ENCODE results near the gene RILPL1. TPM values are rescaled to one million over a fixed set of nuclear protein-coding genes. Genes with fewer than 3 reads are reported as not detected.

The RILPL1 gene
- total and polyA plus RNA-seq, 2 experiments from 2014 or later, result 2.9 to 29.8 TPM

DNA sequence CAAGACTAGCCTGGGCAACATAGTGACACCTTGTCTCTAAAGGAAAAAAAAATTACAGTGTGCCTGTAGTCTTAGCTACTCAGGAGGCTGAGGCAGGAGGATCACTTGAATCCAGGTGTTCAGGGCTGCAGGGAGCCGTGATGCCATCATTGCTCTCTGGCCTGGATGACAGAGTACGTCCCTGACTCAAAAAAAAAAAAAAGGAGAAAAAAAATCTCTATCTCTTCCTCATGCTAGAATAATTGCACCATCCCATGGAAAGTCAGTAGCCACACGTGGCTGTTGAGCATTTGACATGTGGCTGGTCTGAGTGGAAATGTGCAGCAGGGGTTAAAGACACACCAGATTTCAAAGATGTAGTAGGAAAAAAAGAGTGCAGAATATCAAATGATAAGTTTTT, 3.8 kb downstream of the RILPL1 start:
- Histone ChIP-seq H3K9me3 (ENCODE audit: low read depth) (no peaks in the 10 kb centered on the region), H3F3A (ENCODE audit: insufficient read depth) (no peaks in the 10 kb centered on the region; the same call in 1 of the 2 replicates), H3K9me2 (ENCODE audit: insufficient read depth) (no peaks in the 10 kb centered on the region), H3K9ac (no peak overlapping the region), H3K27me3 (replicated peaks; ENCODE audit: insufficient read depth) (no peaks in the 10 kb centered on the region), H2AFZ (no peak overlapping the region), H4K20me1 (ENCODE audit: insufficient read depth) (no peaks in the 10 kb centered on the region), H3K4me3 (no peak overlapping the region), H3K4me1 (ENCODE audit: insufficient read depth) (peaks cover 14% of the 10 kb centered on the region; the same call in 1 of the 2 replicates), H3K4me2 (ENCODE audit: unreplicated experiment) (no peak overlapping the region), H3K27ac (no peak overlapping the region), H3K79me2 (ENCODE audit: insufficient read depth) (peaks cover 74% of the 10 kb centered on the region), H3K36me3 (ENCODE audit: low read depth) (no peaks in the 10 kb centered on the region)
- in situ Hi-C loops (cut with MboI), result no loop called here
- peak; percentile 6 for DNase-seq
- 63 to 80% methylated on average over 3 of the region's 3 CpGs for WGBS, 2 experiments (ENCODE audit: low coverage in 1 of 2, low lambda C conversion rate in 2 of 2, missing lambda C conversion rate in 2 of 2)
- no peak for TF ChIP-seq EZH2phosphoT487 (IDR thresholded peaks at IDR 0.05; ENCODE audit: insufficient read depth, low read depth)
- no peak for TF ChIP-seq EZH2 (IDR thresholded peaks at IDR 0.05; ENCODE audit: insufficient read depth, poor library complexity, severe bottlenecking)

DNA sequence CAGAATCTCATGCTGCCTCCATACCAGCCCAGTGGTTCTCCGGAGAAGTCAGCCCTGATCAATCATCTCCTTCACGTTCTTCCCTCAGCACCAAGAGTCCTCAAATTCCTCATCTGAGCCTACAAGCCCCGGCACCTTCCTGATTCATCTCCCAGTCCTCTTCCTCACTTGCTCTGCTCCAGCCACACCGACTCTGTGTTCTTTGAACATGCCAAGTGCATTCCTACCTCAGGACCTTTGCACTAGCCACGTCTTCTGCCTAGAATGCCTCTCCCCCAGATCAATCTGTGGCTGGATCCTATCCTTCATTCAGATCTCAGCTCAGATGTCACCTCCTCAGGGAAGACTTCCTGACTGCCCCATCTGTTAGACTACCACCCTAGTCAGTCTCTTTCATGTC, 4.7 kb downstream of the RILPL1 start:
- in situ Hi-C loops (cut with MboI), result no loop called here
- no peak overlapping the region for H3K27ac ChIP-seq
- no peaks in the 10 kb centered on the region for H3K9me3 ChIP-seq (ENCODE audit: low read depth)
- no peaks in the 10 kb centered on the region for H3K36me3 ChIP-seq (ENCODE audit: low read depth)
- TF ChIP-seq EZH2phosphoT487 (IDR thresholded peaks at IDR 0.05; ENCODE audit: insufficient read depth, low read depth) (no peak), EZH2 (IDR thresholded peaks at IDR 0.05; ENCODE audit: insufficient read depth, poor library complexity, severe bottlenecking) (no peak)
- no peaks in the 10 kb centered on the region for H3K9me2 ChIP-seq (ENCODE audit: insufficient read depth)
- no peaks in the 10 kb centered on the region for H4K20me1 ChIP-seq (ENCODE audit: insufficient read depth)
- H2AFZ ChIP-seq, result no peak overlapping the region
- DNase-seq, result no peak
- no peak overlapping the region for H3K9ac ChIP-seq
- H3K4me2 ChIP-seq (ENCODE audit: unreplicated experiment), result no peak overlapping the region
- H3F3A ChIP-seq (ENCODE audit: insufficient read depth), result no peaks in the 10 kb centered on the region; the same call in 1 of the 2 replicates
- peaks cover 82% of the 10 kb centered on the region for H3K79me2 ChIP-seq (ENCODE audit: insufficient read depth)
- WGBS, 2 experiments (ENCODE audit: low coverage in 1 of 2, low lambda C conversion rate in 2 of 2, missing lambda C conversion rate in 2 of 2), result 97 to 98% methylated on average over 5 of the region's 5 CpGs
- H3K27me3 ChIP-seq (replicated peaks; ENCODE audit: insufficient read depth), result no peaks in the 10 kb centered on the region
- H3K4me3 ChIP-seq, result no peak overlapping the region
- H3K4me1 ChIP-seq (ENCODE audit: insufficient read depth), result peaks cover 14% of the 10 kb centered on the region; the same call in 1 of the 2 replicates

DNA sequence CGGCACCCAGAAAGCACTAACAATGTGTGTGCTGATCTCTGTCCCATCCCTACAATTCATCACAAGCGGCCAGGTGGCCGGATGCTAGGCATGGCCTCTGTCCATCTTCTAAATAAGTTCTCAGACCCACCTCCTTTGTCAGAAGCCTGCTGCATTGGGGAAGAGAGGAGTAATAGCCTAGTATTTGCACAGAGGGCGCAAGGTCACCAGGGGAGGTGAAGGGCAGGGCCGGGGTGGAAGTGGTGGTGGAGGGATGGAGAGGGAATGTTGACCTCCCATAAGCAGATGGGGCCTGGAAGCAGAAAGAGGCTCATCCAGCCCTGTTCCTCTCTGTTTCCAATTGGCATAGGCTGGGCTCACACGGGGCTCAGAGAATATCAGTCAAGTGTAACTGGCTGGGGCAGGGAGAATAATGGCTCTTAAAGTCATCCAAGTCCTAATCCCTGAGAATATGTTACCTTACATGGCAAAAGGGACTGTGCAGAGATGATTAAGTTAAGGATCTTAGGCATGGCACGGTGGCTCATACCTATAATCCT, 6.9 kb downstream of the RILPL1 start:
- Histone ChIP-seq H3K27me3 (replicated peaks; ENCODE audit: insufficient read depth) (no peaks in the 10 kb centered on the region), H4K20me1 (ENCODE audit: insufficient read depth) (no peaks in the 10 kb centered on the region), H3K27ac (no peak overlapping the region), H3K4me1 (ENCODE audit: insufficient read depth) (peaks cover 5% of the 10 kb centered on the region; the same call in 1 of the 2 replicates), H3K4me3 (no peak overlapping the region), H3K36me3 (ENCODE audit: low read depth) (no peaks in the 10 kb centered on the region; the same call in 1 of the 2 replicates), H3K4me2 (ENCODE audit: unreplicated experiment) (no peak overlapping the region), H3K9me3 (ENCODE audit: low read depth) (no peaks in the 10 kb centered on the region), H3K9ac (no peak overlapping the region), H2AFZ (no peak overlapping the region), H3F3A (ENCODE audit: insufficient read depth) (no peaks in the 10 kb centered on the region; the same call in 1 of the 2 replicates), H3K9me2 (ENCODE audit: insufficient read depth) (no peaks in the 10 kb centered on the region), H3K79me2 (ENCODE audit: insufficient read depth) (peaks cover 72% of the 10 kb centered on the region)
- 58 to 63% methylated on average over 7 of the region's 7 CpGs for WGBS, 2 experiments (ENCODE audit: low coverage in 1 of 2, low lambda C conversion rate in 2 of 2, missing lambda C conversion rate in 2 of 2)
- in situ Hi-C loops (cut with MboI), result no loop called here
- DNase-seq, result no peak
- TF ChIP-seq EZH2phosphoT487 (IDR thresholded peaks at IDR 0.05; ENCODE audit: insufficient read depth, low read depth), result no peak
- no peak for TF ChIP-seq EZH2 (IDR thresholded peaks at IDR 0.05; ENCODE audit: insufficient read depth, poor library complexity, severe bottlenecking)

DNA sequence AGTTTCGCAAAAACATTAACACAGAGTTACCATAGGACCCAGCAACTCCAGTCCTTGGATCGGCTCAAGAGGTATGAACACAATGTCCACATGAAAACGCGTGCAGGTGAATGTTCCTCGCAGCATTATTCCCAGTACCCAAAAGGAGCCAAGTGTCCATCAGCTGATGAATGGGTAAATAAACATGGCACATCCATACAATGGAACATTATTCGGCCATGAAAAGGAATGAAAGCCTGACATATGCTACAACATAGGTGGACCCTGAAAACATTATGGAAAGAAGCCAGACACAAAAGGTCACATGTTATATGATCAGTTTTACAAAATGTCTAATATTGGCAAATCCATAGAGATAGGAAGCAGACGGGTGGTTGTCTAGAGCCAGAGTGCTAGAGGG, 9.1 kb downstream of the RILPL1 start:
- in situ Hi-C loops (cut with MboI), result no loop called here
- TF ChIP-seq EZH2 (IDR thresholded peaks at IDR 0.05; ENCODE audit: insufficient read depth, poor library complexity, severe bottlenecking) (no peak), EZH2phosphoT487 (IDR thresholded peaks at IDR 0.05; ENCODE audit: insufficient read depth, low read depth) (no peak)

More for the DNA sequence above, 9.1 kb downstream of the RILPL1 start:
- H3K4me2 ChIP-seq (ENCODE audit: unreplicated experiment), result no peak overlapping the region
- H3K4me3 ChIP-seq, result no peak overlapping the region
- no peaks in the 10 kb centered on the region; the same call in 1 of the 2 replicates for H4K20me1 ChIP-seq (ENCODE audit: insufficient read depth)
- whole genome bisulfite sequencing, 2 experiments (ENCODE audit: low coverage in 1 of 2, low lambda C conversion rate in 2 of 2, missing lambda C conversion rate in 2 of 2), result 92 to 98% methylated on average over 7 of the region's 7 CpGs
- no peaks in the 10 kb centered on the region; the same call in 1 of the 2 replicates for H3K36me3 ChIP-seq (ENCODE audit: low read depth)
- no peak for DNase-seq
- H3F3A ChIP-seq (ENCODE audit: insufficient read depth), result peaks cover 3% of the 10 kb centered on the region; the same call in 1 of the 2 replicates
- H3K27ac ChIP-seq, result no peak overlapping the region
- H3K9me2 ChIP-seq (ENCODE audit: insufficient read depth), result no peaks in the 10 kb centered on the region
- peaks cover 54% of the 10 kb centered on the region for H3K79me2 ChIP-seq (ENCODE audit: insufficient read depth)
- no peak overlapping the region for H2AFZ ChIP-seq
- no peaks in the 10 kb centered on the region for H3K9me3 ChIP-seq (ENCODE audit: low read depth)
- H3K9ac ChIP-seq, result no peak overlapping the region
- no peaks in the 10 kb centered on the region for H3K27me3 ChIP-seq (replicated peaks; ENCODE audit: insufficient read depth)
- peaks cover 7% of the 10 kb centered on the region for H3K4me1 ChIP-seq (ENCODE audit: insufficient read depth)

All from GM23248 (cell line).